ENCODE results near the gene OR6J1.

- TF ChIP-seq CTCF (IDR thresholded peaks at IDR 0.05) (no peak), POLR2A (IDR thresholded peaks at IDR 0.05) (no peak), POLR2AphosphoS5 (IDR thresholded peaks at IDR 0.05) (no peak)
These were observed 21.1 kb downstream of the OR6J1 start for GRCh38 chr14:22623047-22623446.

Data from gastroesophageal sphincter (tissue), 3 donors.